ENCODE measurements around the gene KCMF1. TPM values are rescaled to one million over a fixed set of nuclear protein-coding genes. Genes with fewer than 3 reads are reported as not detected.

Gene KCMF1
- total and polyA plus RNA-seq, 9 of the 15 experiments (the other 6 are each of a cell fraction or from before 2014, with no cell fraction given): 6.8 to 88.2 (median 46.5) TPM

DNA sequence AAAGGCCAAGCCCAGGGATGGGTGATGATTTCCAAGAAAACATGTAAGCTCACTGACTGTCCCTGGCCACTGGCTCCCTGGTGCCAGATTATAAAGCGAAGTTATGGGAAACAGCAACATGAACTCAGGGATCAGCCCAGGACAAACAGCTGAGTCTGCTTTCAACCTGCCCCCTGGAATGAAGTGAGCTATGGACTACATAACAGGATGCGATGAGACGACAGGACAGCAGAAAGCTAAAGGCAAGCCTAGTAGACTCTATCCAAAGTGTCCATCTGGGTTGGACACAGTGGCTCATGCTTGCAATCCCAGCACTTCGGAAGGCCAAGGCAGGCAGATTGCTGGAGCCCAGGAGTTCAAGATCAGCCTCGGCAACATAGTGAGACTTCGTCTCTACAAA, 16.6 kb upstream of the KCMF1 start (continued):
- TF ChIP-seq RBM34 (IDR thresholded peaks at IDR 0.05; ENCODE audit: borderline replicate concordance, insufficient read depth, low read length): no peak
- TF ChIP-seq, protein P1, sequence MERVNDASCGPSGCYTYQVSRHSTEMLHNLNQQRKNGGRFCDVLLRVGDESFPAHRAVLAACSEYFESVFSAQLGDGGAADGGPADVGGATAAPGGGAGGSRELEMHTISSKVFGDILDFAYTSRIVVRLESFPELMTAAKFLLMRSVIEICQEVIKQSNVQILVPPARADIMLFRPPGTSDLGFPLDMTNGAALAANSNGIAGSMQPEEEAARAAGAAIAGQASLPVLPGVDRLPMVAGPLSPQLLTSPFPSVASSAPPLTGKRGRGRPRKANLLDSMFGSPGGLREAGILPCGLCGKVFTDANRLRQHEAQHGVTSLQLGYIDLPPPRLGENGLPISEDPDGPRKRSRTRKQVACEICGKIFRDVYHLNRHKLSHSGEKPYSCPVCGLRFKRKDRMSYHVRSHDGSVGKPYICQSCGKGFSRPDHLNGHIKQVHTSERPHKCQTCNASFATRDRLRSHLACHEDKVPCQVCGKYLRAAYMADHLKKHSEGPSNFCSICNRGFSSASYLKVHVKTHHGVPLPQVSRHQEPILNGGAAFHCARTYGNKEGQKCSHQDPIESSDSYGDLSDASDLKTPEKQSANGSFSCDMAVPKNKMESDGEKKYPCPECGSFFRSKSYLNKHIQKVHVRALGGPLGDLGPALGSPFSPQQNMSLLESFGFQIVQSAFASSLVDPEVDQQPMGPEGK (CRISPR knock-in tag; IDR thresholded peaks at IDR 0.05; ENCODE audit: borderline replicate concordance): no peak
- TF ChIP-seq ZNF263 (CRISPR knock-in tag; IDR thresholded peaks at IDR 0.05; ENCODE audit: borderline replicate concordance): no peak

DNA sequence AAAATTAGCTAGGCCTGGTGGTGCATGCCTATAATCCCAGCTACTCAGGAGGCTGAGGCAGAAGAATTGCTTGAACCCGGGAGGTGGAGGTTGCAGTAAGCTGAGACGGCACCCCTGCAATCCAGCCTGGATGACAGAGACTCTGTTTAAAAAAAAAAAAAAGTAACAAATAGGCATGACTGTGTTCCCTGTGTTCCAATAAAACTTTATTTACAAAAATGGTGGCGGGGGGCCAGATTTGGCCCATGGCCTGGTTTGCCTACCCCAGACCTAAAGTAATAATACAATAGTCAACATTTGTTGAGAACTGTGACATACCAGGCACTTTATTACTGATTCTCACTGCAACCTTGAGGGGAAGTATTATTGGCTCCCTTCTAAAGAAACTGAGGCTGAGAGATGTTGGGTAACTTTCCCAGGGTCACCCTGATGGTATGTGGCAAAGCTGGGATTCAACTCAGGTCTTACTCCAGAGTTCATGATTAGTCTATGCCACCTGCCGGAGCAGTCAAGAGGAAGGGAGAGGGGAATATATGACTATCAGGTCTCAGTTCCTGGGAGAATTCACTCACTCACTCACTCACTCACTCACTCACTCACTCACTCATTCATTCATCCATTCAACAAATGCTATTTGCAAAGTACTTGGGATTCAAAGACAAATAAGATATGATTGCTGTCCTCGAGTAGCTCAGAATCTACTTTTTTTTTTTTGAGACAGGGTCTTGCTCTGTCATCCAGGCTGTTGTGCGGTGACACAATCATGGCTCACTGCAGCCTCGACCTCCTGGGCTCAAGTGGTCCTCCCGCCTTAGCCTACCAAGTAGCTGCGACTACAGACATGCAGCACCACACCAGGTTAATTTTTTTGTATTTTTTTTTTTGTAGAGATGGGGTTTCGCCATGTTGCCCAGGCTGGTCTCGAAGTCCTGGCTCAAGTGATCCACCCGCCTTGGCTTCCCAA, 14.3 kb upstream of the KCMF1 start:
- no peaks in the 10 kb centered on the region for H3K36me3 ChIP-seq (ENCODE audit: control insufficient read depth, insufficient read depth, low read length)
- in situ Hi-C loops (cut with MboI) (no loop called here), intact Hi-C loops (cut with micrococcal nuclease) (no loop called here)
- ChIA-PET CTCF (ENCODE audit: low intra/inter-chr PET ratio) (no interaction called here), POLR2A (interaction anchor here (1.6 to 2.4 kb wide), 2 partner anchors 11 to 13 kb away, joined by 7 to 12 read pairs; no protein-coding TSS in a partner anchor)
- H3K4me3 ChIP-seq: no peak overlapping the region
- no peaks in the 10 kb centered on the region for H3K79me2 ChIP-seq (ENCODE audit: control insufficient read depth, insufficient read depth, low read length)
- FAIRE-seq (no peak), DNase-seq (ENCODE audit: extremely low read depth in 1 of 4, low spot score in 3 of 4) (no peak), ATAC-seq (no peak)
- no peaks in the 10 kb centered on the region for H3K27me3 ChIP-seq (ENCODE audit: control insufficient read depth in 2 of 2, insufficient read depth in 2 of 2, low read length in 2 of 2)
- H3K4me2 ChIP-seq (ENCODE audit: insufficient read depth, low read length): no peak overlapping the region
- no peaks in the 10 kb centered on the region for H3K9me1 ChIP-seq (ENCODE audit: control insufficient read depth, insufficient read depth, low read length)
- no peak overlapping the region for H2AFZ ChIP-seq (ENCODE audit: low read depth, low read length)
- no peak overlapping the region for H3K27ac ChIP-seq (ENCODE audit: extremely low read depth, low read depth, low read length)
- no peaks in the 10 kb centered on the region for H3K9me3 ChIP-seq (replicated peaks; ENCODE audit: control insufficient read depth, insufficient read depth, low read depth, low read length)
- H3K4me1 ChIP-seq (replicated peaks in 1 of 2; ENCODE audit: control insufficient read depth in 2 of 2, insufficient read depth in 2 of 2, low read length in 2 of 2): no peaks in the 10 kb centered on the region
- no peak overlapping the region for H3K9ac ChIP-seq (ENCODE audit: insufficient read depth in 1 of 2, low read depth in 2 of 2, low read length in 2 of 2)
- no TSS peak for BruUV-seq (replicated peaks)
- H4K20me1 ChIP-seq (replicated peaks; ENCODE audit: control insufficient read depth, insufficient read depth, low read length): no peaks in the 10 kb centered on the region
- WGBS (ENCODE audit: insufficient coverage, low coverage, missing lambda C conversion rate): 75% methylated on average over 11 of the region's 12 CpGs
- TF ChIP-seq, protein P2, sequence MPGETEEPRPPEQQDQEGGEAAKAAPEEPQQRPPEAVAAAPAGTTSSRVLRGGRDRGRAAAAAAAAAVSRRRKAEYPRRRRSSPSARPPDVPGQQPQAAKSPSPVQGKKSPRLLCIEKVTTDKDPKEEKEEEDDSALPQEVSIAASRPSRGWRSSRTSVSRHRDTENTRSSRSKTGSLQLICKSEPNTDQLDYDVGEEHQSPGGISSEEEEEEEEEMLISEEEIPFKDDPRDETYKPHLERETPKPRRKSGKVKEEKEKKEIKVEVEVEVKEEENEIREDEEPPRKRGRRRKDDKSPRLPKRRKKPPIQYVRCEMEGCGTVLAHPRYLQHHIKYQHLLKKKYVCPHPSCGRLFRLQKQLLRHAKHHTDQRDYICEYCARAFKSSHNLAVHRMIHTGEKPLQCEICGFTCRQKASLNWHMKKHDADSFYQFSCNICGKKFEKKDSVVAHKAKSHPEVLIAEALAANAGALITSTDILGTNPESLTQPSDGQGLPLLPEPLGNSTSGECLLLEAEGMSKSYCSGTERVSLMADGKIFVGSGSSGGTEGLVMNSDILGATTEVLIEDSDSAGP (CRISPR knock-in tag; IDR thresholded peaks at IDR 0.05): no peak
- TF ChIP-seq, protein P3, sequence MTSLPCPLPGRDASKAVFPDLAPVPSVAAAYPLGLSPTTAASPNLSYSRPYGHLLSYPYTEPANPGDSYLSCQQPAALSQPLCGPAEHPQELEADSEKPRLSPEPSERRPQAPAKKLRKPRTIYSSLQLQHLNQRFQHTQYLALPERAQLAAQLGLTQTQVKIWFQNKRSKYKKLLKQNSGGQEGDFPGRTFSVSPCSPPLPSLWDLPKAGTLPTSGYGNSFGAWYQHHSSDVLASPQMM (CRISPR knock-in tag; IDR thresholded peaks at IDR 0.05): no peak
- TF ChIP-seq NFIC (IDR thresholded peaks at IDR 0.05) (peak; percentile 55; the same call in 1 of the 2 replicates), ZNF384 (IDR thresholded peaks at IDR 0.05; ENCODE audit: low read depth, low read length) (peak; percentile 59; the same call in 1 of the 2 replicates), ZNF24 (IDR thresholded peaks at IDR 0.05) (peak; percentile 74; the same call in 1 of the 2 replicates), SMARCA5 (IDR thresholded peaks at IDR 0.05) (no peak), ZNF766 (CRISPR knock-in tag; conservative IDR thresholded peaks at IDR 0.05) (no peak)
- TF ChIP-seq, protein P4, sequence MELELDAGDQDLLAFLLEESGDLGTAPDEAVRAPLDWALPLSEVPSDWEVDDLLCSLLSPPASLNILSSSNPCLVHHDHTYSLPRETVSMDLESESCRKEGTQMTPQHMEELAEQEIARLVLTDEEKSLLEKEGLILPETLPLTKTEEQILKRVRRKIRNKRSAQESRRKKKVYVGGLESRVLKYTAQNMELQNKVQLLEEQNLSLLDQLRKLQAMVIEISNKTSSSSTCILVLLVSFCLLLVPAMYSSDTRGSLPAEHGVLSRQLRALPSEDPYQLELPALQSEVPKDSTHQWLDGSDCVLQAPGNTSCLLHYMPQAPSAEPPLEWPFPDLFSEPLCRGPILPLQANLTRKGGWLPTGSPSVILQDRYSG (tag; conservative IDR thresholded peaks at IDR 0.05; ENCODE audit: low read depth): no peak
- TF ChIP-seq, protein P5, sequence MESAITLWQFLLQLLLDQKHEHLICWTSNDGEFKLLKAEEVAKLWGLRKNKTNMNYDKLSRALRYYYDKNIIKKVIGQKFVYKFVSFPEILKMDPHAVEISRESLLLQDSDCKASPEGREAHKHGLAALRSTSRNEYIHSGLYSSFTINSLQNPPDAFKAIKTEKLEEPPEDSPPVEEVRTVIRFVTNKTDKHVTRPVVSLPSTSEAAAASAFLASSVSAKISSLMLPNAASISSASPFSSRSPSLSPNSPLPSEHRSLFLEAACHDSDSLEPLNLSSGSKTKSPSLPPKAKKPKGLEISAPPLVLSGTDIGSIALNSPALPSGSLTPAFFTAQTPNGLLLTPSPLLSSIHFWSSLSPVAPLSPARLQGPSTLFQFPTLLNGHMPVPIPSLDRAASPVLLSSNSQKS (CRISPR knock-in tag; IDR thresholded peaks at IDR 0.05): no peak

Data from K562 (cell line).